H9 (cell line): ENCODE measurements around the gene COL4A2. TPM values are rescaled to one million over a fixed set of nuclear protein-coding genes. Genes with fewer than 3 reads are reported as not detected.

Source experiments
- DNase-seq: peaks from one replicate; pipeline ENCODE4 v3.0.0-alpha.2; 2017
- H2AFZ ChIP-seq: one replicate; pipeline ENCODE4 v1.6.1; 2013; ENCODE audit warnings: mild to moderate bottlenecking, low read length, control low read depth, moderate library complexity
- H2AK5ac ChIP-seq: 2 replicates; pipeline ENCODE4 v1.6.1; 2013; ENCODE audit warnings: low read length, control low read depth, mixed read lengths; ENCODE audit not compliant: insufficient read length
- H2BK120ac ChIP-seq: one replicate; pipeline ENCODE4 v1.6.1; 2013; ENCODE audit warnings: low read depth, mild to moderate bottlenecking, low read length, control low read depth, inconsistent platforms; ENCODE audit not compliant: poor library complexity, severe bottlenecking
- H2BK12ac ChIP-seq: 2 replicates; pipeline ENCODE4 v1.6.1; 2013; ENCODE audit warnings: low read length, control low read depth, mixed read lengths, low read depth; ENCODE audit not compliant: insufficient read length
- H2BK15ac ChIP-seq: 2 replicates; pipeline ENCODE4 v1.6.1; 2013; ENCODE audit warnings: low read depth, low read length, control low read depth
- H2BK20ac ChIP-seq: one replicate; pipeline ENCODE4 v1.6.1; 2013; ENCODE audit warnings: low read depth, mild to moderate bottlenecking, low read length, control low read depth, inconsistent platforms; ENCODE audit not compliant: poor library complexity, severe bottlenecking
- H2BK5ac ChIP-seq: 2 replicates; pipeline ENCODE4 v1.6.1; 2013; ENCODE audit warnings: low read length, control low read depth, mixed read lengths; ENCODE audit not compliant: insufficient read length
- H3K14ac ChIP-seq: 2 replicates; pipeline ENCODE4 v1.6.1; 2013; ENCODE audit warnings: low read length, control low read depth; ENCODE audit not compliant: insufficient read depth
- H3K18ac ChIP-seq: 2 replicates; pipeline ENCODE4 v1.6.1; 2013; ENCODE audit warnings: low read depth, mild to moderate bottlenecking, mixed read lengths, low read length, control low read depth; ENCODE audit not compliant: insufficient read length
- H3K23ac ChIP-seq: 2 replicates; pipeline ENCODE4 v1.6.1; 2013; ENCODE audit warnings: low read length, control low read depth, mixed read lengths, low read depth; ENCODE audit not compliant: insufficient read length
- H3K23me2 ChIP-seq: 2 replicates; pipeline ENCODE4 v1.6.1; 2013; ENCODE audit warnings: low read depth, mild to moderate bottlenecking, mixed read lengths, low read length, control low read depth; ENCODE audit not compliant: insufficient read length, poor library complexity, severe bottlenecking
- H3K27ac ChIP-seq: 2 replicates; pipeline ENCODE4 v1.5.1; 2013; ENCODE audit warnings: low read length, control low read depth, mixed read lengths, low read depth; ENCODE audit not compliant: insufficient read length
- H3K27me3 ChIP-seq: 2 replicates; pipeline ENCODE4 v1.6.1; 2013; ENCODE audit warnings: low read length, control low read depth, inconsistent platforms; ENCODE audit not compliant: insufficient read depth
- H3K4ac ChIP-seq: 2 replicates; pipeline ENCODE4 v1.6.1; 2013; ENCODE audit warnings: low read depth, mild to moderate bottlenecking, control low read depth, inconsistent platforms, low read length, moderate library complexity
- H3K4me1 ChIP-seq: 2 replicates; pipeline ENCODE4 v1.6.1; 2013; ENCODE audit warnings: low read length, control low read depth, inconsistent platforms; ENCODE audit not compliant: insufficient read depth
- H3K4me2 ChIP-seq: 2 replicates; pipeline ENCODE4 v1.6.1; 2013; ENCODE audit warnings: low read length, control low read depth, mixed read lengths; ENCODE audit not compliant: insufficient read length, insufficient read depth
- H3K56ac ChIP-seq: 2 replicates; pipeline ENCODE4 v1.6.1; 2013; ENCODE audit warnings: low read depth, mild to moderate bottlenecking, mixed read lengths, low read length, control low read depth; ENCODE audit not compliant: insufficient read length
- H3K79me1 ChIP-seq: 2 replicates; pipeline ENCODE4 v1.6.1; 2013; ENCODE audit warnings: low read depth, mild to moderate bottlenecking, moderate library complexity, low read length, control low read depth, inconsistent platforms; ENCODE audit not compliant: insufficient read depth, poor library complexity, severe bottlenecking
- H3K79me2 ChIP-seq: 2 replicates; pipeline ENCODE4 v1.6.1; 2013; ENCODE audit warnings: low read length, control low read depth, inconsistent platforms; ENCODE audit not compliant: insufficient read depth
- H3K9ac ChIP-seq: 2 replicates; pipeline ENCODE4 v1.6.1; 2013; ENCODE audit warnings: low read length, control low read depth, mixed read lengths; ENCODE audit not compliant: insufficient read length; ENCODE audit errors: extremely low read depth
- H3K9me3 ChIP-seq: one replicate; pipeline ENCODE4 v1.6.1; 2013; ENCODE audit warnings: low read depth, low read length, inconsistent platforms; ENCODE audit not compliant: control insufficient read depth
- H3T11ph ChIP-seq: one replicate; pipeline ENCODE4 v1.6.1; 2013; ENCODE audit warnings: mild to moderate bottlenecking, low read length, control low read depth, inconsistent platforms
- H4K20me1 ChIP-seq: one replicate; pipeline ENCODE4 v1.6.1; 2013; ENCODE audit not compliant: control insufficient read depth, insufficient read length, insufficient read depth
- H4K5ac ChIP-seq: 2 replicates; pipeline ENCODE4 v1.6.1; 2013; ENCODE audit warnings: low read depth, mild to moderate bottlenecking, mixed read lengths, low read length, control low read depth; ENCODE audit not compliant: insufficient read length
- H4K8ac ChIP-seq: replicated peaks from 2 replicates; pipeline ENCODE4 v1.6.1; 2013; ENCODE audit warnings: low read length, control low read depth, mixed read lengths, low read depth; ENCODE audit not compliant: insufficient read length
- H4K91ac ChIP-seq: 2 replicates; pipeline ENCODE4 v1.6.1; 2013; ENCODE audit warnings: low read depth, mild to moderate bottlenecking, moderate library complexity, mixed read lengths, low read length, control low read depth; ENCODE audit not compliant: insufficient read length
- H3K27ac Mint-ChIP-seq, 3 experiments: 2 replicates in 2 of 3; 3 replicates in 1 of 3; pipeline ENCODE4 v1.8.0; 2020 to 2021; ENCODE audit warnings: mixed read lengths in 3 of 3, mild to moderate bottlenecking in 1 of 3, moderate library complexity in 1 of 3
- H3K27me3 Mint-ChIP-seq: 2 replicates; pipeline ENCODE4 v1.8.0; 2021; ENCODE audit warnings: low read depth, mild to moderate bottlenecking, moderate library complexity, mixed read lengths
- H3K36me3 Mint-ChIP-seq, 3 experiments: 2 replicates in 2 of 3; 3 replicates in 1 of 3; pipeline ENCODE4 v1.8.0; 2020 to 2021; ENCODE audit warnings: low read depth in 3 of 3, mixed read lengths in 3 of 3; ENCODE audit not compliant: insufficient read depth in 1 of 3
- H3K4me1 Mint-ChIP-seq, 2 experiments: 2 replicates each; pipeline ENCODE4 v1.8.0; 2020; ENCODE audit warnings: mixed read lengths in 2 of 2
- H3K4me3 Mint-ChIP-seq, 2 experiments: 2 replicates in 1 of 2; 3 replicates in 1 of 2; pipeline ENCODE4 v1.8.0; 2020 to 2021; ENCODE audit warnings: mild to moderate bottlenecking in 2 of 2, mixed read lengths in 2 of 2, moderate library complexity in 1 of 2
- H3K9me3 Mint-ChIP-seq, 2 experiments: 2 replicates in 1 of 2; 3 replicates in 1 of 2; pipeline ENCODE4 v1.8.0; 2020; ENCODE audit warnings: mild to moderate bottlenecking in 2 of 2, mixed read lengths in 2 of 2, moderate library complexity in 1 of 2
- CTCF ChIP-seq: fragments of 200-600 bp; sonication (generic); conservative IDR thresholded peaks from 3 replicates; pipeline ENCODE4 v1.8.0; 2021; ENCODE audit warnings: antibody characterized with exemption, mild to moderate bottlenecking
- WGBS: extraction: QIAGEN DNeasy Blood & Tissue Kit; methylation state at CpG from one replicate; pipeline ENCODE4 v1.1.7; 2013; ENCODE audit warnings: missing lambda C conversion rate, low lambda C conversion rate, mixed read lengths; ENCODE audit not compliant: insufficient read length; ENCODE audit errors: extremely low coverage; 5-methylcytosine and 5-hydroxymethylcytosine counted together
- total RNA-seq: library from RNA; stranded (reverse); gene quantifications from 2 replicates; pipeline ENCODE4 v1.2.1, GENCODE V29; 2021

The COL4A2 gene
- total RNA-seq, 1 experiment from 2014 or later, result 76.5 TPM

GRCh38 chr13:110258876-110259631 lies 48.0 kb upstream of the COL4A2 start:
- H3K9ac ChIP-seq, result no peak overlapping the region
- no peak overlapping the region for H3K27ac ChIP-seq
- H2BK120ac ChIP-seq, result no peak overlapping the region
- H3K14ac ChIP-seq, result no peak overlapping the region
- H3K4me2 ChIP-seq, result no peak overlapping the region
- no peaks in the 10 kb centered on the region for H4K20me1 ChIP-seq
- no peaks in the 10 kb centered on the region for H3K9me3 ChIP-seq
- no peak overlapping the region for H2AFZ ChIP-seq
- no peak overlapping the region for H3K18ac ChIP-seq
- Mint-ChIP-seq H3K9me3 (no peaks in the 10 kb centered on the region), H3K27ac (no peak overlapping the region), H3K4me1 (peaks cover 32 to 33% of the 10 kb centered on the region in 2 experiments), H3K36me3 (peaks cover 0 to 4% (median 3%) of the 10 kb centered on the region in 3 experiments; a peak in 2 of 7 replicates), H3K4me3 (no peak overlapping the region), H3K27me3 (peaks cover 2% of the 10 kb centered on the region; the same call in 1 of the 2 replicates)
- no peak for DNase-seq
- TF ChIP-seq CTCF, result no peak
- H3K4ac ChIP-seq, result no peak overlapping the region
- H3K56ac ChIP-seq, result no peak overlapping the region
- no peak overlapping the region for H2BK15ac ChIP-seq
- H3K23ac ChIP-seq, result no peak overlapping the region
- peaks cover 1% of the 10 kb centered on the region; the same call in 1 of the 2 replicates for H3K4me1 ChIP-seq
- no CpG with 5 or more reads among the region's 12 CpGs for WGBS
- no peak overlapping the region for H3T11ph ChIP-seq
- H3K23me2 ChIP-seq, result no peaks in the 10 kb centered on the region
- H4K91ac ChIP-seq, result no peak overlapping the region
- no peak overlapping the region for H4K5ac ChIP-seq
- H2BK5ac ChIP-seq, result no peak overlapping the region
- H3K79me1 ChIP-seq, result no peaks in the 10 kb centered on the region
- no peak overlapping the region for H4K8ac ChIP-seq
- H3K27me3 ChIP-seq, result no peaks in the 10 kb centered on the region
- H2BK20ac ChIP-seq, result no peak overlapping the region
- H2AK5ac ChIP-seq, result no peak overlapping the region
- H3K79me2 ChIP-seq, result no peaks in the 10 kb centered on the region; the same call in 1 of the 2 replicates
- no peak overlapping the region for H2BK12ac ChIP-seq
